GM12873 (cell line): ENCODE data around the gene PCYT2.

Experiments
- TF ChIP-seq, protein P1 (sequence below): IDR thresholded peaks from 2 replicates; pipeline ENCODE4 v1.5.1; 2012; ENCODE audit warnings: low read depth, mild to moderate bottlenecking, moderate library complexity, low read length, control low read depth; ENCODE audit not compliant: insufficient read depth; ENCODE audit errors: missing control alignments

Gene PCYT2

DNA sequence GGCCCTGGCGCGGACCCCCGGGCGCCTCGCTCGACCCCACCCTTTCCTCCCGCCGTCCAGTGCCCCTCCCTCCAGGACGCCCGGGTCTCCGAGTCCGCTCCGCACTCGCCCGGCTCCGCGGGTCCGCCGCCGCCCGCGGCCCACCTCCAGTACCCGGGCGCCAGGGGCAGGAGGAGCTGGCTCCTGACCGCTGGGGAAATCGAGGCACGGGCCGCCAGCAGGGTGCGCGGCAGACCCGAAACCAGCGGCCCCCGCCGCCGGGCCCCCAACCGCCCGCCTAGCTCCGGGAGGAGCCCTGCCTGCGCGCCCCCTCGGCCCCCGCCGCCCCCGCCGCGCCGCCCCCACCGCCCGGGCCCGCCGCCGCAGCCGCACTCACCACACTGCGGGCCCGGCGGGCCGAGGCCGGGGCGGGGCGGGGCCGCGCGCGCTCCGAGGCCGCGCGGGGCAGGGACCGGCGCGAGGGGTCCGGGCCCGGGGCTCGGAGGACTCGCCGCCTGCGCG is 16.0 kb upstream of the PCYT2 start:
- TF ChIP-seq, protein P1, sequence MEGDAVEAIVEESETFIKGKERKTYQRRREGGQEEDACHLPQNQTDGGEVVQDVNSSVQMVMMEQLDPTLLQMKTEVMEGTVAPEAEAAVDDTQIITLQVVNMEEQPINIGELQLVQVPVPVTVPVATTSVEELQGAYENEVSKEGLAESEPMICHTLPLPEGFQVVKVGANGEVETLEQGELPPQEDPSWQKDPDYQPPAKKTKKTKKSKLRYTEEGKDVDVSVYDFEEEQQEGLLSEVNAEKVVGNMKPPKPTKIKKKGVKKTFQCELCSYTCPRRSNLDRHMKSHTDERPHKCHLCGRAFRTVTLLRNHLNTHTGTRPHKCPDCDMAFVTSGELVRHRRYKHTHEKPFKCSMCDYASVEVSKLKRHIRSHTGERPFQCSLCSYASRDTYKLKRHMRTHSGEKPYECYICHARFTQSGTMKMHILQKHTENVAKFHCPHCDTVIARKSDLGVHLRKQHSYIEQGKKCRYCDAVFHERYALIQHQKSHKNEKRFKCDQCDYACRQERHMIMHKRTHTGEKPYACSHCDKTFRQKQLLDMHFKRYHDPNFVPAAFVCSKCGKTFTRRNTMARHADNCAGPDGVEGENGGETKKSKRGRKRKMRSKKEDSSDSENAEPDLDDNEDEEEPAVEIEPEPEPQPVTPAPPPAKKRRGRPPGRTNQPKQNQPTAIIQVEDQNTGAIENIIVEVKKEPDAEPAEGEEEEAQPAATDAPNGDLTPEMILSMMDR = no peak

DNA sequence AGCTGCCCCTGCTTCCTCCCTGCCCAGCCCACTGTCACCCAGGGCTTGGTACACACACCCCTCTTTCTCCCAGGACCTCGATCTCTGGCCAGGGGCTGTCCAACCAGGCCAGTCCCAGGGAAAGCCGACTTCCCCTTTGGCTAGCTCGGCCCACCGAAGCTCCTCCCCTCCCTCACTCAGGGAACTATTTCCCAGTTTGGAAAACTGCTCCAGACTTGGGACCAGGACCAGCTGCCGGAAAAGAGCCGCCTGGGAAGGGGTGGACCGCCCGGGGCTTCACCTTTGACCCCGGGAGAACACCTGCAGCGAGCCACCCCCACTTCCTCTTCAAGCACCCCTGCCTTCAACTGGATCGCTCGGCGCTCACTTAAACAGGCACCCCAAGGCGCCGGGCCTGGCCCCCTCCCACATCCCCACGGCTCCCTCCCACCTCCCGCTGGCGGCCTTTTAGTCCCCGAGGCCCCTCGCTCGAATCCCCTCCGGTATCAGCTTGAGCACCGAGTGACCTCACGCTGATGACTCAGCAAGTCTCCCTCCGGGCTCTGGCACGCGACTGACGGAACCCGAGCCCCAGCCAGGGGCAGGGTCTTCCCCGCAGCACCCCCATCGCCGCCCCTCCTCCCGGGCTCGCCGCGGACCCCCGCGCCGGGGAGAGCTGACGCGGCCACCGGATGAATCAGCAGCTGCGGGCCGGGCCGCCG is 15.4 kb upstream of the PCYT2 start:
- TF ChIP-seq, protein P1 = no peak

DNA sequence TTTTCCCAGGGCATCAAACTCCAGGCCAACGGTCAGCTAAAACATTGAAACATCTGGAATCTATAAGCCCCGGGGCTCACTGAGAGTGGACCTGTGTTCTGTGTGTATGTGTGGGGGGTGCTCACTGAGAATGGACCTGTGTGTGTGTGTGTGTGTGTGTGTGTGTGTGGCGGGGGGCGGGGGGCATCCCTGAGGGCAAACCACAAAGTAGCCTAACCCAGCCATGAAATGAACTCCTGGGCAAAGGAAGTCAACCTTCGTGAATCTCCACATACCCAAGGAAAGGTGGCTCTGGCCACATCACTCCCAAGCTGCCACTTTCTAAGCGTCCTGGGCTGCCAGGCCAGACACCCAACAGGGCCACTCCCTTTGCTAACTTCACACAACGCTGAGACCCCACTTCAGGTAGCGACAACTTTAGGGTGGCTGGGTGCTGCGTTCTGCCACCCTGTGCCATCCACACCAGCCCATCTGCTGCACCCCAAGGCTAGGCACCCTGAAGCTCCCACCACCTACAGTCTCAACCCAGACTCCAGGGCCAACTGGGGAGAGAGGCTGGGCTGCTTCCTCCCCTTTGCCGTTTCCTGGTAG is 14.8 kb upstream of the PCYT2 start:
- TF ChIP-seq, protein P1 = no peak

DNA sequence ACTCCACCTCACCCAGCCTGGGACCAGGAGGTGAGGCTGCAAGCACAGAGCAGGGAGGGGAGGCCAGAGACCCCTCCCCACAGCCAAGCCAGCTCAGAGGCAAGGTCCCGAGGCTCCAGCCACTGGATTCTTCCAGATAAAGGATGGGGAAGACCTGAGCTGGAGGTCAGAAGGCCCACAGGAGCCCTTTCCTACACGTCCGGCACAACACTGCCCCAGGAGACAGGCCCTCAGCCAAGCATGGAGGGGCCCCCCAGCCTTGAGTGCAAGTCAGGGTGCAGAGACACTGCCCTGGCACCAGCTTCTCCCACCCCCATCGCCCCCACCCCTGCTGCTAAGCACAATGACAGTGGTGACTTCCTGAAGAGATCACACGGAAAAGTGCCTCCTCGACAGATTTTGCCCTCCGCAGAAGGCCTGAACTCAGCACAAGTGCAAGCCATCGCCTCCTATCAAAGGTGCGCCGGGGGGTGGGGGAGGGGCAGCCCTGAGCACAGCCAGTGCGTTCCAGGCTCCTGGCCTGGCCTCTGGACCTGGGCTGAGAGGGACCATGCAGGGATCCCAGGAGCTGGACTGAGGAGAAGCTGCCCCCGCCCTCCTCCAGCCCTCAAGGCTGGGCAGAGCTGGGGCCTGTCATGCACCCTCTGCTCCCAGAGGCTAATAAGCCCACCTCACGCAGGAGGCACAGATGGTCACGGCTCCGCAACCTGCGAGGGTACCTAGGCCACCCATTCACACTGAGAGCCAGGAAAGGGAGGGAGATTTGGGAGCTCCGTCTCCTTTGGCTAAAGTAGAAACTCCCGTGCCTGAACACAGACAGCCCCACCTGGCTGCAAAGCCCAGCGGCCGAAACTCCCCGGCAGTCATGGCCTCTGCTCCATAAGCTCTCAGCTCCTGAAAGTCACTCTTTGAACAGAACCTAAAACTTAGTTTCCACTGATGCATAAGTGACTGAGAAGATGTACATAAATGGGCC is 13.6 kb upstream of the PCYT2 start:
- TF ChIP-seq, protein P1 = no peak

DNA sequence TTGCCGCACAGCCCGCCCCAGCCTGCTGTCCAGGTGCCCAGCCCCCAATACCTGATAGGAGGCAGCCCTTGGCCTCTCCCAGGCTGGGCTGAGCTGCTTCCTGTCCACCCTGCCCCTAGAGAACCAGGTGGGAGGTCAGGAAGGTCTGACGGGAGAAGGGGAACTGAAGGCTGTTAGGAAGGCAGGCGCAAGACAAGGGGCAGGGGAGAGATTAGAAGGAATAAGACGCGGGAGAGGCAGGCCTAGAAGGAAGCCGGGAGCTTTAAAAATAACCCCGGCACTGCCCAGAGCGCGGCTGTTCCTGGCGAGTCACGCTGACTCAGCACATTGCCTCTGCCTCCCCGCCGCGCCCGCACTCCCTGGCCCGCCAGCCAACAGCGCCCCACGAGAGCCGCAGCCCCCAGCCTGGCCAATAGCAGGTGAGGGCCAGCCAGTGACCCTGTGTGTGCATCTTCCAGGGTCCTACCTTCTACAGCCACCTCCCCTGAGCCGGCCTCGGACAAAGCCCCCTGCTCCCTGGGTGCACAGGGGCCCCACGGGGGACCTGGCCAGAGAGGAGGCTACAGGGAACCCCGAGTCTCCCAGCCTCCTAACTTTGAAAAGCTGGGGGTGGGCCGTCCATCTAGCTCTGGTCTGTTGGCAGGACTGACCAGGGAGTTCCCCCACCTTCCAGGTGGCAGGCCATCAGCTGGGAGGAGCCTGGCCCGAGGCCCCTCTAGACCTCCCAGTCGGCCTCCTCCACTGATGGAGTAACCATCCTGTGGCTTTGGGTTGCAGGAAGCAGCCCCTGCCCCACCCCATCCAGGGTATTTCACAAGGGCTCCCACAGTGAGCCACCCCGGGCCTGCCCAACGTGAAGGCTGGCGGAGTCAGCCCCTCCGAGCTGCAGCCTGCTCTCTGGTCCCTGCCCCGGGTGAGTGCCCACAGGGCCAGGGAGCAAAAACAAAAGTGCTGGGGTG is 12.4 kb upstream of the PCYT2 start:
- TF ChIP-seq, protein P1 = no peak

DNA sequence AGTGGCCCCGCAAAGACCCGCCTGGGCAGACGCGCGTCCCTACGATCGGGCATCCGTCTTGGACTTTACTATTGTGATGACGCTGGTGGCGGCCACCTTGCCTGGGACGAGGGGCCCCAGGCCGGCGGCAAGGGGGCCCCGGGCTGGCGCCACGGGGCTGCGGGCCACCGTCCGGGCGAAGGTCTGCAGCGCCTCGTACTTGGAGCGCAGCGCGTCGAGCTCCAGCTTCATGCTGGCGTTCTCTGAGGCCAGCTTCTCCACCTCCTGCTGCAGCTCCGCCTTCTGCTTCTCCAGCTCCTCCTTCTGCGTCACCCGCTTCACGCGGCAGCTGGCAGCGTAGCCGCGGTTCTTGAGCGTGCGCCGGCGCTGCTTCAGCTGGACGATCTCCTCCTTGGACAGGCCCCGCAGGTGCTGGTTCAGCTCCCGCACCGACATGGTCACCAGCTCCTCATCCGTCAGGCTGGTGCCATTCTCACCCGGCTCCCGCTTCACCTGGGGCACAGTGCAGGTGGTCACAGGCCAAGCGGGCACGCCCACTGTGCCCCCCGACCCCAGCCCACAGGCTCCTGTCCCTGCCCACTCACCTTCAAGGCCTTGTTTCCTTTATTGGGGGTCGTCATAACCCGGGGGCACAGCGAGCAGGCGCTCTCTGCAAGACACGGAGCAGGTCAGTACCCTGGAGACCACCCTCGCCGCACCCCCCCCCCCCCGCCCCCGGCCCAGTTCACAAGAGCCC is 11.5 kb upstream of the PCYT2 start:
- TF ChIP-seq, protein P1 = no peak
